HepG2 (cell line): Measurements from ENCODE around the gene ATG4B. TPM values are rescaled to one million over a fixed set of nuclear protein-coding genes. Genes with fewer than 3 reads are reported as not detected.
A peak's percentile ranks its signal among the peaks of the same experiment; 100 is the strongest.

Source experiments
- GTF2F1 ChIP-seq: fragments of 150-350 bp; IDR thresholded peaks from 2 replicates; pipeline ENCODE4 v1.6.1; 2014; ENCODE audit warnings: low read length
- MED1 ChIP-seq: sonication (generic); formaldehyde crosslinking; IDR thresholded peaks from 2 replicates; pipeline ENCODE4 v1.4.0; 2020; ENCODE audit warnings: missing genetic modification reagents
- MYNN ChIP-seq: sonication (generic); formaldehyde crosslinking; IDR thresholded peaks from 2 replicates; pipeline ENCODE4 v1.4.0; 2020; ENCODE audit warnings: mild to moderate bottlenecking, low read depth, missing genetic modification reagents
- NCOA2 ChIP-seq: sonication (generic); formaldehyde crosslinking; IDR thresholded peaks from 2 replicates; pipeline ENCODE4 v1.8.0; 2022; ENCODE audit warnings: inconsistent platforms
- PCBP1 ChIP-seq: fragments of 200-400 bp; formaldehyde crosslinking; IDR thresholded peaks from 2 replicates; pipeline ENCODE4 v1.6.1; 2017; ENCODE audit warnings: mild to moderate bottlenecking, low read depth, low read length, borderline replicate concordance
- RCOR2 ChIP-seq: IDR thresholded peaks from 2 replicates; pipeline ENCODE4 v1.6.1; 2016; ENCODE audit warnings: missing biosample characterization, missing genetic modification reagents
- REL ChIP-seq: sonication (generic); formaldehyde crosslinking; conservative IDR thresholded peaks from 2 replicates; pipeline ENCODE4 v1.8.0; 2022; ENCODE audit warnings: mild to moderate bottlenecking, missing genetic modification reagents, moderate library complexity
- RXRB ChIP-seq: IDR thresholded peaks from 2 replicates; pipeline ENCODE4 v1.6.1; 2016; ENCODE audit warnings: borderline replicate concordance, missing genetic modification reagents, missing compliant biosample characterization
- SMC3 ChIP-seq: IDR thresholded peaks from 2 replicates; pipeline ENCODE4 v1.6.1; 2011; ENCODE audit warnings: low read length, improper control_type of control experiment
- SOX13 ChIP-seq, 3 experiments: fragments of 450-650 bp in 1 of 3; sonication (generic) in 1 of 3; formaldehyde crosslinking in 1 of 3; IDR thresholded peaks in 2 of 3; conservative IDR thresholded peaks in 1 of 3; 2 replicates each; pipeline versions ENCODE4 v1.5.0 to v1.6.1; 2016 to 2020; ENCODE audit warnings: antibody characterized with exemption in 1 of 3, mild to moderate bottlenecking in 1 of 3, missing compliant biosample characterization in 1 of 3, missing genetic modification reagents in 1 of 3, moderate library complexity in 1 of 3
- SRF ChIP-seq: IDR thresholded peaks from 2 replicates; pipeline ENCODE4 v1.6.1; 2011; ENCODE audit warnings: mild to moderate bottlenecking, low read depth, low read length, moderate library complexity
- ZNF317 ChIP-seq: sonication (generic); formaldehyde crosslinking; IDR thresholded peaks from 2 replicates; pipeline ENCODE4 v1.5.0; 2020; ENCODE audit warnings: mild to moderate bottlenecking, missing genetic modification reagents
- ZNF382 ChIP-seq: sonication (generic); formaldehyde crosslinking; IDR thresholded peaks from 2 replicates; pipeline ENCODE4 v1.5.0; 2020; ENCODE audit warnings: missing genetic modification reagents, mild to moderate bottlenecking, borderline replicate concordance
- ZNF552 ChIP-seq: sonication (generic); formaldehyde crosslinking; IDR thresholded peaks from 2 replicates; pipeline ENCODE4 v1.9.0; 2022; ENCODE audit warnings: missing genetic modification reagents, mild to moderate bottlenecking, borderline replicate concordance
- ZNF572 ChIP-seq: sonication (generic); formaldehyde crosslinking; IDR thresholded peaks from 2 replicates; pipeline ENCODE4 v1.5.1; 2020; ENCODE audit warnings: mild to moderate bottlenecking, missing genetic modification reagents
- polyA plus RNA-seq, 8 experiments: library from polyadenylated mRNA; depleted of rRNA in 3 of 8; stranded (reverse) in 7 of 8; unstranded in 1 of 8; fragments of >200 nt; fragmentation: Illumina TruSeq in 4 of 8; extraction: Trizol in 4 of 8; gene quantifications; 2 replicates each; pipeline versions ENCODE4 v1.2.1 to v1.2.3, GENCODE V29; 2011 to 2016; ENCODE audit warnings: low read depth in 4 of 8, missing spikeins in 1 of 8, mixed read lengths in 1 of 8; ENCODE audit not compliant: insufficient read depth in 1 of 8
- total RNA-seq, 5 experiments: library from RNA; depleted of rRNA; stranded (reverse); fragments of >200 nt; fragmentation: Illumina TruSeq; extraction: Trizol; gene quantifications; 2 replicates each; pipeline ENCODE4 v1.2.3, GENCODE V29; 2016; ENCODE audit warnings: low read depth in 1 of 5
- TF ChIP-seq, protein P1 (sequence below): sonication (generic); formaldehyde crosslinking; IDR thresholded peaks from 2 replicates; pipeline ENCODE4 v1.4.0; 2020; ENCODE audit warnings: missing genetic modification reagents, borderline replicate concordance
- TF ChIP-seq, protein P2 (sequence below): IDR thresholded peaks from 2 replicates; pipeline ENCODE4 v1.6.1; 2016; ENCODE audit warnings: missing biosample characterization, missing genetic modification reagents, low read depth
- TF ChIP-seq, protein P3 (sequence below): sonication (generic); formaldehyde crosslinking; IDR thresholded peaks from 2 replicates; pipeline ENCODE4 v1.4.0; 2020; ENCODE audit warnings: missing genetic modification reagents
- TF ChIP-seq, protein P4 (sequence below): sonication (generic); formaldehyde crosslinking; IDR thresholded peaks from 2 replicates; pipeline ENCODE4 v1.4.0; 2020; ENCODE audit warnings: missing genetic modification reagents, borderline replicate concordance
- TF ChIP-seq, protein P5 (sequence below): sonication (generic); formaldehyde crosslinking; IDR thresholded peaks from 2 replicates; pipeline ENCODE4 v1.4.0; 2020; ENCODE audit warnings: low read depth, mild to moderate bottlenecking, missing genetic modification reagents

The ATG4B gene
- total and polyA plus RNA-seq, 2 of the 13 experiments (the other 11 are each of a cell fraction or from before 2014, with no cell fraction given): 95.5 to 239 TPM

DNA sequence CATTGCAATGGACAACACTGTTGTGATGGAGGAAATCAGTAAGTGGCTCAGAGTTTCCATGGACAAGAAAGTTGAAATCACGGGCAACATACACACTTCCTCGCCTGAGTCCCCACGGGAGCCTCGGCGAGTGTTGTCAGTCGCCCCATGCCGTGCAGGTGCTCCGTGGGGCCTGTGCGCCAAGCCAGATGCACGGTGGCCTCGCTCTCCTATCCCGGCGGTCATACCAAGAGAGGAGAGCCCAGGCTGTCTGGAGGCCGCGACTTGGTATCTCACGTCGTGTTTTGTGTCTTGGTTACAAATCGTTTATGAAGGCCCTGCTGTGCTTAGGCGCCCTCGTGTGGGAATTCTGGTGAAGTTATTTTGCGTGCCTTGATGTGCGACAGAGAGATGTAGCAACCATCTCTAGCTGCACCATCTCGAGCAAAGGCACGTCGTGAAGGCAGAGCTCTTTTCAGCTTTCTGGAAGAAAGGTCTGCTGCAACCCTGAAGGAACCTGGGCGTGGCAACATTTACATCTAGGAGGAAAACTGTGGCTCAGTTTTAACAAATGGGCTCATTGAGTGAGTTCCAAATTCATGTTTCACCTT is 21.8 kb downstream of the ATG4B start (continued):
- TF ChIP-seq, protein P1, sequence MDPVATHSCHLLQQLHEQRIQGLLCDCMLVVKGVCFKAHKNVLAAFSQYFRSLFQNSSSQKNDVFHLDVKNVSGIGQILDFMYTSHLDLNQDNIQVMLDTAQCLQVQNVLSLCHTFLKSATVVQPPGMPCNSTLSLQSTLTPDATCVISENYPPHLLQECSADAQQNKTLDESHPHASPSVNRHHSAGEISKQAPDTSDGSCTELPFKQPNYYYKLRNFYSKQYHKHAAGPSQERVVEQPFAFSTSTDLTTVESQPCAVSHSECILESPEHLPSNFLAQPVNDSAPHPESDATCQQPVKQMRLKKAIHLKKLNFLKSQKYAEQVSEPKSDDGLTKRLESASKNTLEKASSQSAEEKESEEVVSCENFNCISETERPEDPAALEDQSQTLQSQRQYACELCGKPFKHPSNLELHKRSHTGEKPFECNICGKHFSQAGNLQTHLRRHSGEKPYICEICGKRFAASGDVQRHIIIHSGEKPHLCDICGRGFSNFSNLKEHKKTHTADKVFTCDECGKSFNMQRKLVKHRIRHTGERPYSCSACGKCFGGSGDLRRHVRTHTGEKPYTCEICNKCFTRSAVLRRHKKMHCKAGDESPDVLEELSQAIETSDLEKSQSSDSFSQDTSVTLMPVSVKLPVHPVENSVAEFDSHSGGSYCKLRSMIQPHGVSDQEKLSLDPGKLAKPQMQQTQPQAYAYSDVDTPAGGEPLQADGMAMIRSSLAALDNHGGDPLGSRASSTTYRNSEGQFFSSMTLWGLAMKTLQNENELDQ (CRISPR knock-in tag): peak; percentile 51; the same call in 1 of the 2 replicates
- no peak for TF ChIP-seq ZNF317
- TF ChIP-seq PCBP1: no peak
- TF ChIP-seq, protein P2, sequence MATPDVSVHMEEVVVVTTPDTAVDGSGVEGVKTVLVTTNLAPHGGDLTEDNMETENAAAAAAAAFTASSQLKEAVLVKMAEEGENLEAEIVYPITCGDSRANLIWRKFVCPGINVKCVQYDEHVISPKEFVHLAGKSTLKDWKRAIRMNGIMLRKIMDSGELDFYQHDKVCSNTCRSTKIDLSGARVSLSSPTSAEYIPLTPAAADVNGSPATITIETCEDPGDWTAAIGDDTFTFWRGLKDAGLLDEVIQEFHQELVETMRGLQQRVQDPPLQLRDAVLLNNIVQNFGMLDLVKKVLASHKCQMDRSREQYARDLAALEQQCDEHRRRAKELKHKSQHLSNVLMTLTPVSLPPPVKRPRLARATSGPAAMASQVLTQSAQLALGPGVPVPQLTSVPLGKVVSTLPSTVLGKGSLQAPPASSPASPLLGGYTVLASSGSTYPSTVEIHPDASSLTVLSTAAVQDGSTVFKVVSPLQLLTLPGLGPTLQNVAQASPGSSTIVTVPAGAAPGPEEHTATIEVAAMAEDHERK (CRISPR knock-in tag): no peak
- no peak for TF ChIP-seq REL (CRISPR knock-in tag)
- TF ChIP-seq NCOA2 (CRISPR knock-in tag): 0 out of 2 replicates have a peak, but pooled peaks have one; percentile 15
- TF ChIP-seq MED1 (CRISPR knock-in tag): no peak
- TF ChIP-seq GTF2F1: no peak
- peak; percentile 96 for TF ChIP-seq SMC3
- TF ChIP-seq SOX13 (IDR thresholded peaks at IDR 0.05): no peak
- TF ChIP-seq SOX13 (CRISPR knock-in tag; conservative IDR thresholded peaks at IDR 0.05 in 1 of 2, IDR thresholded peaks at IDR 0.05 in 1 of 2): no peak
- TF ChIP-seq, protein P3, sequence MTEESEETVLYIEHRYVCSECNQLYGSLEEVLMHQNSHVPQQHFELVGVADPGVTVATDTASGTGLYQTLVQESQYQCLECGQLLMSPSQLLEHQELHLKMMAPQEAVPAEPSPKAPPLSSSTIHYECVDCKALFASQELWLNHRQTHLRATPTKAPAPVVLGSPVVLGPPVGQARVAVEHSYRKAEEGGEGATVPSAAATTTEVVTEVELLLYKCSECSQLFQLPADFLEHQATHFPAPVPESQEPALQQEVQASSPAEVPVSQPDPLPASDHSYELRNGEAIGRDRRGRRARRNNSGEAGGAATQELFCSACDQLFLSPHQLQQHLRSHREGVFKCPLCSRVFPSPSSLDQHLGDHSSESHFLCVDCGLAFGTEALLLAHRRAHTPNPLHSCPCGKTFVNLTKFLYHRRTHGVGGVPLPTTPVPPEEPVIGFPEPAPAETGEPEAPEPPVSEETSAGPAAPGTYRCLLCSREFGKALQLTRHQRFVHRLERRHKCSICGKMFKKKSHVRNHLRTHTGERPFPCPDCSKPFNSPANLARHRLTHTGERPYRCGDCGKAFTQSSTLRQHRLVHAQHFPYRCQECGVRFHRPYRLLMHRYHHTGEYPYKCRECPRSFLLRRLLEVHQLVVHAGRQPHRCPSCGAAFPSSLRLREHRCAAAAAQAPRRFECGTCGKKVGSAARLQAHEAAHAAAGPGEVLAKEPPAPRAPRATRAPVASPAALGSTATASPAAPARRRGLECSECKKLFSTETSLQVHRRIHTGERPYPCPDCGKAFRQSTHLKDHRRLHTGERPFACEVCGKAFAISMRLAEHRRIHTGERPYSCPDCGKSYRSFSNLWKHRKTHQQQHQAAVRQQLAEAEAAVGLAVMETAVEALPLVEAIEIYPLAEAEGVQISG (CRISPR knock-in tag): no peak
- 0 out of 2 replicates have a peak, but pooled peaks have one; percentile 36 for TF ChIP-seq RXRB (CRISPR knock-in tag)
- 0 out of 2 replicates have a peak, but pooled peaks have one; percentile 43 for TF ChIP-seq MYNN
- TF ChIP-seq, protein P4, sequence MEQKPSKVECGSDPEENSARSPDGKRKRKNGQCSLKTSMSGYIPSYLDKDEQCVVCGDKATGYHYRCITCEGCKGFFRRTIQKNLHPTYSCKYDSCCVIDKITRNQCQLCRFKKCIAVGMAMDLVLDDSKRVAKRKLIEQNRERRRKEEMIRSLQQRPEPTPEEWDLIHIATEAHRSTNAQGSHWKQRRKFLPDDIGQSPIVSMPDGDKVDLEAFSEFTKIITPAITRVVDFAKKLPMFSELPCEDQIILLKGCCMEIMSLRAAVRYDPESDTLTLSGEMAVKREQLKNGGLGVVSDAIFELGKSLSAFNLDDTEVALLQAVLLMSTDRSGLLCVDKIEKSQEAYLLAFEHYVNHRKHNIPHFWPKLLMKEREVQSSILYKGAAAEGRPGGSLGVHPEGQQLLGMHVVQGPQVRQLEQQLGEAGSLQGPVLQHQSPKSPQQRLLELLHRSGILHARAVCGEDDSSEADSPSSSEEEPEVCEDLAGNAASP (CRISPR knock-in tag): no peak
- no peak for TF ChIP-seq SRF
- TF ChIP-seq RCOR2: 0 out of 2 replicates have a peak, but pooled peaks have one; percentile 32
- TF ChIP-seq ZNF382 (CRISPR knock-in tag): no peak
- no peak for TF ChIP-seq ZNF572 (CRISPR knock-in tag)
- TF ChIP-seq, protein P5, sequence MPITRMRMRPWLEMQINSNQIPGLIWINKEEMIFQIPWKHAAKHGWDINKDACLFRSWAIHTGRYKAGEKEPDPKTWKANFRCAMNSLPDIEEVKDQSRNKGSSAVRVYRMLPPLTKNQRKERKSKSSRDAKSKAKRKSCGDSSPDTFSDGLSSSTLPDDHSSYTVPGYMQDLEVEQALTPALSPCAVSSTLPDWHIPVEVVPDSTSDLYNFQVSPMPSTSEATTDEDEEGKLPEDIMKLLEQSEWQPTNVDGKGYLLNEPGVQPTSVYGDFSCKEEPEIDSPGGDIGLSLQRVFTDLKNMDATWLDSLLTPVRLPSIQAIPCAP (CRISPR knock-in tag): no peak
- TF ChIP-seq ZNF552 (CRISPR knock-in tag): no peak
